DOHH2 (cell line): ENCODE results near the gene CLDN25.

ENCODE experiments used
- H3F3A ChIP-seq: fragments of 200-600 bp; sonication (generic), shearing (Covaris generic); 2 replicates; pipeline ENCODE4 v1.6.0; 2016; ENCODE audit warnings: antibody characterized with exemption, mild to moderate bottlenecking; ENCODE audit not compliant: control insufficient read depth, insufficient read depth
- H3K27ac ChIP-seq: fragments of 200-600 bp; sonication (generic); 2 replicates; pipeline ENCODE4 v1.5.1; 2014; ENCODE audit warnings: low read depth, mild to moderate bottlenecking, low read length, moderate library complexity
- H3K27me3 ChIP-seq: fragments of 200-600 bp; sonication (generic); 2 replicates; pipeline ENCODE4 v1.6.1; 2014; ENCODE audit warnings: mild to moderate bottlenecking, low read length, mixed read lengths; ENCODE audit not compliant: control insufficient read depth
- H3K36me3 ChIP-seq: fragments of 200-600 bp; sonication (generic); 2 replicates; pipeline ENCODE4 v1.6.1; 2014; ENCODE audit warnings: mild to moderate bottlenecking, low read length, moderate library complexity, mixed read lengths; ENCODE audit not compliant: control insufficient read depth
- H3K4me1 ChIP-seq: fragments of 200-600 bp; sonication (generic); 2 replicates; pipeline ENCODE4 v1.6.1; 2014; ENCODE audit warnings: mild to moderate bottlenecking, low read length, mixed read lengths; ENCODE audit not compliant: control insufficient read depth
- H3K4me2 ChIP-seq: fragments of 200-600 bp; sonication (generic); 2 replicates; pipeline ENCODE4 v1.6.0; 2014; ENCODE audit warnings: mild to moderate bottlenecking, low read length, moderate library complexity
- H3K4me3 ChIP-seq: fragments of 200-600 bp; sonication (generic); 2 replicates; pipeline ENCODE4 v1.5.1; 2014; ENCODE audit warnings: mild to moderate bottlenecking, low read length, mixed read lengths
- H3K79me2 ChIP-seq: fragments of 200-600 bp; sonication (generic); 2 replicates; pipeline ENCODE4 v1.6.1; 2014; ENCODE audit warnings: mild to moderate bottlenecking, low read length, mixed read lengths; ENCODE audit not compliant: control insufficient read depth
- H3K9me2 ChIP-seq: fragments of 200-600 bp; sonication (generic); replicated peaks from 2 replicates; pipeline ENCODE4 v1.6.1; 2014; ENCODE audit warnings: mild to moderate bottlenecking, low read length, mixed read lengths; ENCODE audit not compliant: control insufficient read depth
- H3K9me3 ChIP-seq: fragments of 200-600 bp; sonication (generic); 2 replicates; pipeline ENCODE4 v1.6.1; 2014; ENCODE audit warnings: antibody characterized with exemption, low read length, mixed read lengths; ENCODE audit not compliant: control insufficient read depth, insufficient read depth
- H4K20me1 ChIP-seq: fragments of 200-600 bp; sonication (generic); 2 replicates; pipeline ENCODE4 v1.6.0; 2014; ENCODE audit warnings: low read depth, mild to moderate bottlenecking, antibody characterized with exemption, low read length, moderate library complexity; ENCODE audit not compliant: control insufficient read depth, insufficient read depth
- EZH2phosphoT487 ChIP-seq: fragments of 200-600 bp; sonication (generic); IDR thresholded peaks from 2 replicates; pipeline ENCODE4 v1.6.1; 2017; ENCODE audit warnings: borderline replicate concordance, mild to moderate bottlenecking, antibody characterized with exemption, low read length, moderate library complexity, mixed read lengths
- TF ChIP-seq, protein P1 (sequence below): fragments of 200-600 bp; sonication (generic); IDR thresholded peaks from one replicate; pipeline ENCODE4 v1.5.1; 2014; ENCODE audit warnings: antibody characterized with exemption, mild to moderate bottlenecking, low read depth, low read length; ENCODE audit not compliant: poor library complexity, severe bottlenecking

CLDN25 gene

GRCh38 chr11:113796663-113797259 lies 17.2 kb downstream of the CLDN25 start:
- Histone ChIP-seq H3K9me3 (no peaks in the 10 kb centered on the region), H3K9me2 (no peaks in the 10 kb centered on the region), H3F3A (peaks cover 8% of the 10 kb centered on the region), H3K36me3 (peaks cover 18% of the 10 kb centered on the region), H3K27ac (no peak overlapping the region), H4K20me1 (no peaks in the 10 kb centered on the region), H3K4me2 (no peak overlapping the region), H3K79me2 (no peaks in the 10 kb centered on the region), H3K4me3 (no peak overlapping the region), H3K4me1 (no peaks in the 10 kb centered on the region), H3K27me3 (no peaks in the 10 kb centered on the region)
- no peak for TF ChIP-seq EZH2phosphoT487
- TF ChIP-seq, protein P1, sequence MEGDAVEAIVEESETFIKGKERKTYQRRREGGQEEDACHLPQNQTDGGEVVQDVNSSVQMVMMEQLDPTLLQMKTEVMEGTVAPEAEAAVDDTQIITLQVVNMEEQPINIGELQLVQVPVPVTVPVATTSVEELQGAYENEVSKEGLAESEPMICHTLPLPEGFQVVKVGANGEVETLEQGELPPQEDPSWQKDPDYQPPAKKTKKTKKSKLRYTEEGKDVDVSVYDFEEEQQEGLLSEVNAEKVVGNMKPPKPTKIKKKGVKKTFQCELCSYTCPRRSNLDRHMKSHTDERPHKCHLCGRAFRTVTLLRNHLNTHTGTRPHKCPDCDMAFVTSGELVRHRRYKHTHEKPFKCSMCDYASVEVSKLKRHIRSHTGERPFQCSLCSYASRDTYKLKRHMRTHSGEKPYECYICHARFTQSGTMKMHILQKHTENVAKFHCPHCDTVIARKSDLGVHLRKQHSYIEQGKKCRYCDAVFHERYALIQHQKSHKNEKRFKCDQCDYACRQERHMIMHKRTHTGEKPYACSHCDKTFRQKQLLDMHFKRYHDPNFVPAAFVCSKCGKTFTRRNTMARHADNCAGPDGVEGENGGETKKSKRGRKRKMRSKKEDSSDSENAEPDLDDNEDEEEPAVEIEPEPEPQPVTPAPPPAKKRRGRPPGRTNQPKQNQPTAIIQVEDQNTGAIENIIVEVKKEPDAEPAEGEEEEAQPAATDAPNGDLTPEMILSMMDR: peak; percentile 65

- peaks cover 64% of the 10 kb centered on the region for H3K36me3 ChIP-seq
These were observed 23.0 kb downstream of the CLDN25 start for GRCh38 chr11:113802621-113803020.

DNA sequence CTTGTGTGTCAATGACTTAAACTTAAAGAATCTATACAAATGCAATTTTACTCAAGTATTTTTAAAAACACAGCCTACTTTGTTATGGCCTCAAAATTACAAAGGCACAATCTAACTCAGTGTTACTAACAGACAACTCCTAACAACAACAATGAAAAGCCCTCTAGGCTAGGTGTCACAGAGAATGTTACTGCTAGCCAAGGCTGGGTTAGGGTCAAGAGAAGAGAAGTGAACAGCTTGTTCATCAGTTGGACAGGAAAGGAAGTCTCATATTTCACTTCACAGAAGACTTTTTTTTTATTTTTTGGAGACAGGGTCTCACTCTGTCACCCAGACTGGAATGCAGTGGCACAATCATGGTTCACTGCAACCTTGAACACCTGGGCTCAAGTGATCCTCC lies 26.0 kb downstream of the CLDN25 start:
- Histone ChIP-seq H3K4me2 (no peak overlapping the region), H3K36me3 (peaks cover 77% of the 10 kb centered on the region), H4K20me1 (no peaks in the 10 kb centered on the region), H3K9me2 (no peaks in the 10 kb centered on the region), H3K27me3 (no peaks in the 10 kb centered on the region), H3F3A (no peaks in the 10 kb centered on the region), H3K79me2 (no peaks in the 10 kb centered on the region), H3K4me1 (no peaks in the 10 kb centered on the region), H3K9me3 (no peaks in the 10 kb centered on the region), H3K4me3 (no peak overlapping the region), H3K27ac (no peak overlapping the region)
- TF ChIP-seq EZH2phosphoT487: no peak
- TF ChIP-seq, protein P1: no peak

More at GRCh38 chr11:113802621-113803020, 23.0 kb downstream of the CLDN25 start:
- H3K9me3 ChIP-seq: no peaks in the 10 kb centered on the region
- no peak overlapping the region for H3K27ac ChIP-seq
- no peak overlapping the region for H3K4me3 ChIP-seq
- no peaks in the 10 kb centered on the region for H3K4me1 ChIP-seq
- peaks cover 6% of the 10 kb centered on the region for H3F3A ChIP-seq
- no peaks in the 10 kb centered on the region for H3K9me2 ChIP-seq
- H3K27me3 ChIP-seq: no peaks in the 10 kb centered on the region
- H3K4me2 ChIP-seq: no peak overlapping the region
- H4K20me1 ChIP-seq: no peaks in the 10 kb centered on the region
- no peaks in the 10 kb centered on the region for H3K79me2 ChIP-seq
- TF ChIP-seq, protein P1: no peak
- TF ChIP-seq EZH2phosphoT487: no peak
